Neutrophil (primary cell): ENCODE results near the gene TAS2R10.

ENCODE experiments used
- H3K27ac ChIP-seq: fragments of 200-600 bp; sonication (generic); 2 replicates; pipeline ENCODE4 v1.5.1; 2016; ENCODE audit warnings: mild to moderate bottlenecking, moderate library complexity
- H3K27me3 ChIP-seq: fragments of 200-600 bp; sonication (generic); 2 replicates; pipeline ENCODE4 v1.6.0; 2016; ENCODE audit warnings: mild to moderate bottlenecking
- H3K36me3 ChIP-seq: fragments of 200-600 bp; sonication (generic); 2 replicates; pipeline ENCODE4 v1.5.1; 2017
- H3K4me1 ChIP-seq, 2 experiments: fragments of 200-600 bp in 1 of 2; sonication (generic) in 1 of 2; 1 replicate in 1 of 2; 2 replicates in 1 of 2; pipeline versions ENCODE4 v1.5.1 to v1.6.1; 2013 to 2016; ENCODE audit warnings: low read depth in 1 of 2, low read length in 1 of 2, mild to moderate bottlenecking in 1 of 2, moderate library complexity in 1 of 2; ENCODE audit not compliant: control insufficient read depth in 1 of 2, insufficient read depth in 1 of 2
- H3K4me3 ChIP-seq, 2 experiments: fragments of 200-600 bp in 1 of 2; sonication (generic) in 1 of 2; 1 replicate in 1 of 2; 2 replicates in 1 of 2; pipeline ENCODE4 v1.5.1; 2013 to 2016; ENCODE audit warnings: low read depth in 1 of 2, low read length in 1 of 2, mild to moderate bottlenecking in 1 of 2, moderate library complexity in 1 of 2
- H3K9me3 ChIP-seq: fragments of 200-600 bp; sonication (generic); 2 replicates; pipeline ENCODE4 v1.5.1; 2016
- TF ChIP-seq, protein P1 (sequence below): fragments of 200-600 bp; sonication (generic); IDR thresholded peaks from 2 replicates; pipeline ENCODE4 v1.5.1; 2016; ENCODE audit warnings: antibody characterized with exemption

TAS2R10 gene

GRCh38 chr12:10842862-10843261, 16.7 kb upstream of the TAS2R10 start:
- Histone ChIP-seq H3K27me3 (no peaks in the 10 kb centered on the region), H3K27ac (no peak overlapping the region), H3K9me3 (no peaks in the 10 kb centered on the region), H3K4me3 (no peak overlapping the region), H3K4me1 (no peaks in the 10 kb centered on the region), H3K36me3 (no peaks in the 10 kb centered on the region)
- TF ChIP-seq, protein P1, sequence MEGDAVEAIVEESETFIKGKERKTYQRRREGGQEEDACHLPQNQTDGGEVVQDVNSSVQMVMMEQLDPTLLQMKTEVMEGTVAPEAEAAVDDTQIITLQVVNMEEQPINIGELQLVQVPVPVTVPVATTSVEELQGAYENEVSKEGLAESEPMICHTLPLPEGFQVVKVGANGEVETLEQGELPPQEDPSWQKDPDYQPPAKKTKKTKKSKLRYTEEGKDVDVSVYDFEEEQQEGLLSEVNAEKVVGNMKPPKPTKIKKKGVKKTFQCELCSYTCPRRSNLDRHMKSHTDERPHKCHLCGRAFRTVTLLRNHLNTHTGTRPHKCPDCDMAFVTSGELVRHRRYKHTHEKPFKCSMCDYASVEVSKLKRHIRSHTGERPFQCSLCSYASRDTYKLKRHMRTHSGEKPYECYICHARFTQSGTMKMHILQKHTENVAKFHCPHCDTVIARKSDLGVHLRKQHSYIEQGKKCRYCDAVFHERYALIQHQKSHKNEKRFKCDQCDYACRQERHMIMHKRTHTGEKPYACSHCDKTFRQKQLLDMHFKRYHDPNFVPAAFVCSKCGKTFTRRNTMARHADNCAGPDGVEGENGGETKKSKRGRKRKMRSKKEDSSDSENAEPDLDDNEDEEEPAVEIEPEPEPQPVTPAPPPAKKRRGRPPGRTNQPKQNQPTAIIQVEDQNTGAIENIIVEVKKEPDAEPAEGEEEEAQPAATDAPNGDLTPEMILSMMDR = no peak

DNA sequence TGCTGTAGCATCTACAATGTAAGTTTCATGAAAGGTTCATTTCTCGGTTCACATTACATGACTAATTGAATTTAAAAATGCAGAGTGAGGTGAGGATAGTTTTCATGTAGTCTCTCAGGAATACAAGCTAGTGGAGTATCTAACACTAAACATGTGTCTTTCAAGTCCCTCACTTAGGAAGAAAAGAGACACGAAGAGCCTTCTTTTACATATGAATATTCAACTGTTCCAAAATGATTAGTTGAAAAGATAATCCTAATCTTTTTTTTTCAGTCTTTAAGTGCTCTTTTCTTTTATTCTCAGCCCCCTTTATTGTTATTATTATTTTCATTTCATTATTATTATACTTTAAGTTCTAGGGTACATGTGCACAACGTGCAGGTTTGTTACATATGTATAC, 12.3 kb upstream of the TAS2R10 start:
- Histone ChIP-seq H3K4me3 (no peak overlapping the region), H3K27me3 (no peaks in the 10 kb centered on the region), H3K27ac (no peak overlapping the region), H3K9me3 (no peaks in the 10 kb centered on the region), H3K4me1 (no peaks in the 10 kb centered on the region), H3K36me3 (no peaks in the 10 kb centered on the region)
- TF ChIP-seq, protein P1 = no peak

DNA sequence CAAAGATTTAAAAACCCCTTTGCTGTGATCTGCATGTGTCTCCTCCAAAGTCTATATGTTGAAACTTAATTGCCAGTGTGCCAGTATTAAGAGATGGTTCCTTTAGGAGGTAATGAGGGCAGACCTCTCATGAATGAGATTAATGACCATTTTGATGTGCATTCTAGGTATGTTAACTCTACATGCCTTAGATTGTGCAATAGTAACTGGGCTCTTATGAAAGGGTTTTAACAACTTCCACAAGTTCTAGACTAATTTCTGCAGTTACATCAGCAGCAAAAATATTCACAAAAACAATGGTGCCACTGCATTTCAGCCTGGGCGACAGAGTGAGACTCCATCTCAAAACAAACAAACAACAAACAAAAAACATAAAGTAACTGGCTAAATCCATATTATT, 3.8 kb upstream of the TAS2R10 start:
- Histone ChIP-seq H3K36me3 (no peaks in the 10 kb centered on the region), H3K9me3 (no peaks in the 10 kb centered on the region), H3K27me3 (no peaks in the 10 kb centered on the region), H3K27ac (no peak overlapping the region), H3K4me1 (no peaks in the 10 kb centered on the region), H3K4me3 (no peak overlapping the region)
- TF ChIP-seq, protein P1 = no peak

DNA sequence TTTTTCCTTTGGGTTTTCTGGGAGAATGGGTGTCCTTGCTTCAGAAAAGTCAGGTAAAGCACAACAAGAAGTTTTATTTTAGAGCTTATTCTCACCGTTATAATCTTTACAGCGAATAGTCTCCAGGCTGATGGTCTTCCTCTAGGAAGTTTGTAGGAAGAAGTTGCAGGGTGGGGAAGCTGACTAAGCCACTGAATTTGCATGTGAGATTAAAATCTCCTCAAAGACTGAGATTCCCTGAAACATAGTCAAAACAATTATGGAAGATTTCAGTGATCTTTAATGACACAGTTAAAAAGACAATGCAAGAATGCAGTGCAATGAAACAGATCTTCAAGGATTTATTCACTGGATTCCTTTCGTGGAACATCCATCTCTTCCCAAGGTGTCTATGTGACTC, 1.2 kb downstream of the TAS2R10 start:
- Histone ChIP-seq H3K27ac (no peak overlapping the region), H3K27me3 (no peaks in the 10 kb centered on the region), H3K9me3 (no peaks in the 10 kb centered on the region), H3K36me3 (no peaks in the 10 kb centered on the region), H3K4me1 (no peaks in the 10 kb centered on the region), H3K4me3 (no peak overlapping the region)
- TF ChIP-seq, protein P1 = no peak

DNA sequence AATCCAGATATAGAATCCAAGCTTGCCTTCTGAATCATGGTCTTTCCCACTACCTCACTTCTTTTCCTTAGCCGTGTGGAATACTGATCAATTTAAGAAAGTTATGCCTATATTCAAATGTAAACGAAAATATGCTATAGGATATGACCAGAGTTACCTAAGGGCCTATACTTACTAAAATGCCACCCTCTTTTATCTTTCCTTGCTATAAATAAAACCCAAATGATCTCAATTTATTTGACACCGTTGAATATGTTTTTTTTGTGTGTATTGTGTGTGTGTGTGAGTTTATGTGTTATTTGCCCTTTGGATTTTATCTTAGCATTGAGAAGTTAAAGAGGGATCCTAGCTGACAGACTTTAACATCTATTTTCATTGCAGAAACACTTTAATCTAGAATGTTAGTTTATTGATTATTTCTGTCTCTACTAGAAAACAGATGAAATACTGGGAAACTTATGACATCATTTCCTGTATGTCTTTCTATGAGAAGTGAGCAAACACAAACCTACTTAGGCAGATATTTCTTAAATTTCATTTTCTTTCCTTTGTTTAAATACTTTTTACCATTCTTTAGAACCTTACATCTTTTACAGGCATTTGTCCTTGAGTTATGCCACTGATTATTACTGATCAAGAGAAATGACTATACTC, 14.1 kb downstream of the TAS2R10 start:
- no peaks in the 10 kb centered on the region for H3K27me3 ChIP-seq
- TF ChIP-seq, protein P1 = no peak
- H3K4me1 ChIP-seq = no peaks in the 10 kb centered on the region
- H3K27ac ChIP-seq = no peak overlapping the region
- H3K9me3 ChIP-seq = no peaks in the 10 kb centered on the region
- H3K36me3 ChIP-seq = no peaks in the 10 kb centered on the region
- no peak overlapping the region for H3K4me3 ChIP-seq
